ENCODE results near the gene SULF2.

SULF2 gene

GRCh38 chr20:47764154-47764733 is 21.0 kb downstream of the SULF2 start:
- H3F3A ChIP-seq (ENCODE audit: low read depth) = no peaks in the 10 kb centered on the region
- TF ChIP-seq, protein P1, sequence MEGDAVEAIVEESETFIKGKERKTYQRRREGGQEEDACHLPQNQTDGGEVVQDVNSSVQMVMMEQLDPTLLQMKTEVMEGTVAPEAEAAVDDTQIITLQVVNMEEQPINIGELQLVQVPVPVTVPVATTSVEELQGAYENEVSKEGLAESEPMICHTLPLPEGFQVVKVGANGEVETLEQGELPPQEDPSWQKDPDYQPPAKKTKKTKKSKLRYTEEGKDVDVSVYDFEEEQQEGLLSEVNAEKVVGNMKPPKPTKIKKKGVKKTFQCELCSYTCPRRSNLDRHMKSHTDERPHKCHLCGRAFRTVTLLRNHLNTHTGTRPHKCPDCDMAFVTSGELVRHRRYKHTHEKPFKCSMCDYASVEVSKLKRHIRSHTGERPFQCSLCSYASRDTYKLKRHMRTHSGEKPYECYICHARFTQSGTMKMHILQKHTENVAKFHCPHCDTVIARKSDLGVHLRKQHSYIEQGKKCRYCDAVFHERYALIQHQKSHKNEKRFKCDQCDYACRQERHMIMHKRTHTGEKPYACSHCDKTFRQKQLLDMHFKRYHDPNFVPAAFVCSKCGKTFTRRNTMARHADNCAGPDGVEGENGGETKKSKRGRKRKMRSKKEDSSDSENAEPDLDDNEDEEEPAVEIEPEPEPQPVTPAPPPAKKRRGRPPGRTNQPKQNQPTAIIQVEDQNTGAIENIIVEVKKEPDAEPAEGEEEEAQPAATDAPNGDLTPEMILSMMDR (conservative IDR thresholded peaks at IDR 0.05; ENCODE audit: low read length) = no peak
- no peak for TF ChIP-seq EZH2phosphoT487 (IDR thresholded peaks at IDR 0.05; ENCODE audit: borderline replicate concordance)
- no peaks in the 10 kb centered on the region for H3K36me3 ChIP-seq (ENCODE audit: insufficient read depth, low read length)
- H3K9ac ChIP-seq (ENCODE audit: low read depth, low read length, poor library complexity, severe bottlenecking) = no peak overlapping the region
- no peaks in the 10 kb centered on the region for H3K9me2 ChIP-seq (replicated peaks; ENCODE audit: low read depth, low read length)
- H3K79me2 ChIP-seq (ENCODE audit: insufficient read depth, low read length) = no peaks in the 10 kb centered on the region
- H3K27me3 ChIP-seq (ENCODE audit: insufficient read depth, low read length, poor library complexity, severe bottlenecking) = no peaks in the 10 kb centered on the region
- no peaks in the 10 kb centered on the region for H3K9me3 ChIP-seq (ENCODE audit: insufficient read depth, low read depth, low read length)
- H3K4me2 ChIP-seq (ENCODE audit: low read depth, low read length, poor library complexity, severe bottlenecking) = no peak overlapping the region
- no peak overlapping the region for H3K4me3 ChIP-seq (ENCODE audit: low read length, poor library complexity, severe bottlenecking)
- no peaks in the 10 kb centered on the region for H3K4me1 ChIP-seq (ENCODE audit: insufficient read depth, low read length, poor library complexity, severe bottlenecking)
- H2AFZ ChIP-seq (ENCODE audit: low read length) = no peak overlapping the region
- H4K20me1 ChIP-seq (ENCODE audit: insufficient read depth, low read length, poor library complexity, severe bottlenecking) = no peaks in the 10 kb centered on the region

- H4K20me1 ChIP-seq (ENCODE audit: insufficient read depth, low read length, poor library complexity, severe bottlenecking) = no peaks in the 10 kb centered on the region
- H3K9me2 ChIP-seq (replicated peaks; ENCODE audit: low read depth, low read length) = no peaks in the 10 kb centered on the region
- H3K4me1 ChIP-seq (ENCODE audit: insufficient read depth, low read length, poor library complexity, severe bottlenecking) = no peaks in the 10 kb centered on the region
- no peaks in the 10 kb centered on the region for H3K27me3 ChIP-seq (ENCODE audit: insufficient read depth, low read length, poor library complexity, severe bottlenecking)
- no peaks in the 10 kb centered on the region for H3F3A ChIP-seq (ENCODE audit: low read depth)
- TF ChIP-seq, protein P1 (conservative IDR thresholded peaks at IDR 0.05; ENCODE audit: low read length) = no peak
- no peak for TF ChIP-seq EZH2phosphoT487 (IDR thresholded peaks at IDR 0.05; ENCODE audit: borderline replicate concordance)
- H3K36me3 ChIP-seq (ENCODE audit: insufficient read depth, low read length) = no peaks in the 10 kb centered on the region
- no peak overlapping the region for H3K9ac ChIP-seq (ENCODE audit: low read depth, low read length, poor library complexity, severe bottlenecking)
- H3K9me3 ChIP-seq (ENCODE audit: insufficient read depth, low read depth, low read length) = no peaks in the 10 kb centered on the region
- H2AFZ ChIP-seq (ENCODE audit: low read length) = no peak overlapping the region
- H3K4me2 ChIP-seq (ENCODE audit: low read depth, low read length, poor library complexity, severe bottlenecking) = no peak overlapping the region
- H3K4me3 ChIP-seq (ENCODE audit: low read length, poor library complexity, severe bottlenecking) = no peak overlapping the region
- no peaks in the 10 kb centered on the region for H3K79me2 ChIP-seq (ENCODE audit: insufficient read depth, low read length)
Measured at GRCh38 chr20:47762699-47763268, 22.5 kb downstream of the SULF2 start.

- Histone ChIP-seq H3K36me3 (ENCODE audit: insufficient read depth, low read length) (no peaks in the 10 kb centered on the region), H2AFZ (ENCODE audit: low read length) (no peak overlapping the region), H3K4me2 (ENCODE audit: low read depth, low read length, poor library complexity, severe bottlenecking) (no peak overlapping the region), H3K4me3 (ENCODE audit: low read length, poor library complexity, severe bottlenecking) (no peak overlapping the region), H3K9ac (ENCODE audit: low read depth, low read length, poor library complexity, severe bottlenecking) (no peak overlapping the region), H4K20me1 (ENCODE audit: insufficient read depth, low read length, poor library complexity, severe bottlenecking) (no peaks in the 10 kb centered on the region), H3K27me3 (ENCODE audit: insufficient read depth, low read length, poor library complexity, severe bottlenecking) (no peaks in the 10 kb centered on the region), H3K79me2 (ENCODE audit: insufficient read depth, low read length) (no peaks in the 10 kb centered on the region), H3F3A (ENCODE audit: low read depth) (no peaks in the 10 kb centered on the region), H3K9me3 (ENCODE audit: insufficient read depth, low read depth, low read length) (no peaks in the 10 kb centered on the region), H3K4me1 (ENCODE audit: insufficient read depth, low read length, poor library complexity, severe bottlenecking) (no peaks in the 10 kb centered on the region), H3K9me2 (replicated peaks; ENCODE audit: low read depth, low read length) (no peaks in the 10 kb centered on the region)
- TF ChIP-seq, protein P1 (conservative IDR thresholded peaks at IDR 0.05; ENCODE audit: low read length) = no peak
- TF ChIP-seq EZH2phosphoT487 (IDR thresholded peaks at IDR 0.05; ENCODE audit: borderline replicate concordance) = no peak
Measured at GRCh38 chr20:47761482-47762047, 23.7 kb downstream of the SULF2 start.
